Measurements from ENCODE around the gene PPP1R14D.
"Not testable (repeated sequence)": the region's sequence is repeated elsewhere in the genome, so short reads cannot be mapped to it uniquely, and the experiment has no call there.

The PPP1R14D gene

DNA sequence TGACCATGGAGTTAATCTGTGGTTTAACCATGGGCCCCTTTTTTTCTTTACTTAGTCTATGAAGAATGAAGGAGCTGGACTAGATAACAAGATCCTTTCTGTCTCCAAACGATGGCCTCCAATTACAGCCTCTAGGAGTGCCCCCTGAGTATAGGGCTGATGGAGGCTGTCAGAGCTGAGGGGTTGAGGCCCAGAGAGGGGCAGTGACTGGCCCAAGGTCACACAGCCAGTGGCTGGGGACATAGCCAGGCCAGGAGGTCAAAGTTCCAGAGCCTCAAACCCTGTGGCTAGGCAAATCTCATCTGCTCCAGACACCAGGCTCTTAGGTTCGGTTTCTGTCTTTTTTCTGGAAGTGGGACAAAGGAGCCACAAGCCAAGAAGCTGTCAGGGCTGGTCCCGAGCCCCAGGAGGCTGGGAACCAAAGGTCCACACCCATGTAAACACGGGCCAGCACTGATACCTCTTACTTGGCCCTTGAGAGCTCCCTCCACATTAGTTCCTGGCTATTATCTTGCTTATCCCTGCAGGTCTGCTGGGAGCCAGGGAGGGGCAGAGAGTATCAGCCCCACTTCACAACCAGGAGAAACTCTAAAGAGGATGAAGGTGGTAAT lies 35.3 kb upstream of the PPP1R14D start:
- Histone ChIP-seq H3K9ac (ENCODE audit: low read depth, low read length) (no peak overlapping the region), H3K36me3 (ENCODE audit: insufficient read depth, low read depth, low read length) (no peaks in the 10 kb centered on the region), H3K27ac (ENCODE audit: low read length) (no peak overlapping the region), H3K4me1 (ENCODE audit: insufficient read depth, low read length) (no peaks in the 10 kb centered on the region), H3K9me3 (ENCODE audit: insufficient read depth, low read depth, low read length) (no peaks in the 10 kb centered on the region), H3K27me3 (ENCODE audit: insufficient read depth, low read length) (no peaks in the 10 kb centered on the region), H3K4me3 (ENCODE audit: low read length) (no peak overlapping the region)

DNA sequence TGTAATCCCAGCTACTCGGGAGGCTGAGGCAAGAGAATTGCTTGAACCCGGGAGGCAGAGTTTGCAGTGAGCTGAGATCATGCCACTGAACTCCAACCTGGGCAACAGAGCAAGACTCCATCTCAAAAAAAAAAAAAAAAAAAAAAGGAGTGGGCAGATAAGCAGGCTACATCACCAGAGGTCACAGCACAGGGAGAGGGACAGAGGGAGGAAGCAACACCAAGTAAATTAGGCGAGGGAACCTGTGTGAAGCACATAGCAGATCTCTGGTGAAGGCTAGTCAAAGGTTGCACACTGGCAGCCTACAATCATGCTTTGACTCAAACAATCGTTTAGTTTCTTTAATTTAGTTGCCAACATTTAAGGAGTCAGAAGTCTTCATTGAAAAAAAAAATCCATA lies 32.6 kb upstream of the PPP1R14D start:
- not testable (repeated sequence) for H3K27ac ChIP-seq (ENCODE audit: low read length); H3K4me3 ChIP-seq (ENCODE audit: low read length); H3K9ac ChIP-seq (ENCODE audit: low read depth, low read length); H3K4me1 ChIP-seq (ENCODE audit: insufficient read depth, low read length); H3K9me3 ChIP-seq (ENCODE audit: insufficient read depth, low read depth, low read length); H3K27me3 ChIP-seq (ENCODE audit: insufficient read depth, low read length)
- peaks cover 13% of the 10 kb centered on the region for H3K36me3 ChIP-seq (ENCODE audit: insufficient read depth, low read depth, low read length)

- Histone ChIP-seq H3K4me3 (ENCODE audit: low read length) (no peak overlapping the region), H3K27me3 (ENCODE audit: insufficient read depth, low read length) (no peaks in the 10 kb centered on the region), H3K4me1 (ENCODE audit: insufficient read depth, low read length) (no peaks in the 10 kb centered on the region), H3K9me3 (ENCODE audit: insufficient read depth, low read depth, low read length) (no peaks in the 10 kb centered on the region), H3K36me3 (ENCODE audit: insufficient read depth, low read depth, low read length) (peaks cover 31% of the 10 kb centered on the region), H3K27ac (ENCODE audit: low read length) (no peak overlapping the region), H3K9ac (ENCODE audit: low read depth, low read length) (no peak overlapping the region)
Measured at GRCh38 chr15:40859206-40859851, 30.8 kb upstream of the PPP1R14D start.

DNA sequence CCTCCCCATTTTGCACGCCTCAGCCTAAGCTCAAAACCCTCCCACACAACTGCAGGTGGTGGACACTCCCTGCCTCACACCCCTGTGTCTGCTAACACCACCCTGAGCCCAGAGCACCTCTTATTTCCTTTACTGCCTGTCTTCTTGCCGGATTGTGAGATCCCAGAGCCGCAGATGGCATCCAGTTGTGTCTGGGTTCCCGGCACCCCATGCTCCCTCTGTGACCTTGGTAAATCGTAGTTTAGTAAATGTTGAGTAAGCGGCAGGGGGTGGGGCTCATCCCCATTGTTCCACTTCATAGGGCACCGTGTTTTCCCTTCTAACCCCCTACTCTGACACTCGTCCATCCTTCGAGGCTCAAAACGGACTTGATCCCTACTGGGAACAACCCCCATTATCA lies 30.2 kb upstream of the PPP1R14D start:
- H3K4me1 ChIP-seq (ENCODE audit: insufficient read depth, low read length) = no peaks in the 10 kb centered on the region
- H3K4me3 ChIP-seq (ENCODE audit: low read length) = no peak overlapping the region
- no peaks in the 10 kb centered on the region for H3K27me3 ChIP-seq (ENCODE audit: insufficient read depth, low read length)
- peaks cover 37% of the 10 kb centered on the region for H3K36me3 ChIP-seq (ENCODE audit: insufficient read depth, low read depth, low read length)
- no peak overlapping the region for H3K9ac ChIP-seq (ENCODE audit: low read depth, low read length)
- no peaks in the 10 kb centered on the region for H3K9me3 ChIP-seq (ENCODE audit: insufficient read depth, low read depth, low read length)
- H3K27ac ChIP-seq (ENCODE audit: low read length) = no peak overlapping the region

GRCh38 chr15:40857601-40858341 lies 29.3 kb upstream of the PPP1R14D start:
- Histone ChIP-seq H3K4me3 (ENCODE audit: low read length) (no peak overlapping the region), H3K27me3 (ENCODE audit: insufficient read depth, low read length) (no peaks in the 10 kb centered on the region), H3K27ac (ENCODE audit: low read length) (no peak overlapping the region), H3K9ac (ENCODE audit: low read depth, low read length) (no peak overlapping the region), H3K9me3 (ENCODE audit: insufficient read depth, low read depth, low read length) (no peaks in the 10 kb centered on the region), H3K36me3 (ENCODE audit: insufficient read depth, low read depth, low read length) (peaks cover 46% of the 10 kb centered on the region), H3K4me1 (ENCODE audit: insufficient read depth, low read length) (no peaks in the 10 kb centered on the region)

DNA sequence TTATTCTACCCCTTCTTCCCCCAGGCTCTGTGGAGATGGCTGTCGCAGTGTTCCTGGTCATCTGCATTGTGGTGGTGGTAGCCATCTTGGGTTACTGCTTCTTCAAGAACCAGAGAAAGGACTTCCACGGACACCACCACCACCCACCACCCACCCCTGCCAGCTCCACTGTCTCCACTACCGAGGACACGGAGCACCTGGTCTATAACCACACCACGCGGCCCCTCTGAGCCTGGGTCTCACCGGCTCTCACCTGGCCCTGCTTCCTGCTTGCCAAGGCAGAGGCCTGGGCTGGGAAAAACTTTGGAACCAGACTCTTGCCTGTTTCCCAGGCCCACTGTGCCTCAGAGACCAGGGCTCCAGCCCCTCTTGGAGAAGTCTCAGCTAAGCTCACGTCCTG lies 28.2 kb upstream of the PPP1R14D start:
- Histone ChIP-seq H3K27me3 (ENCODE audit: insufficient read depth, low read length) (no peaks in the 10 kb centered on the region), H3K9me3 (ENCODE audit: insufficient read depth, low read depth, low read length) (no peaks in the 10 kb centered on the region), H3K27ac (ENCODE audit: low read length) (no peak overlapping the region), H3K36me3 (ENCODE audit: insufficient read depth, low read depth, low read length) (peaks cover 56% of the 10 kb centered on the region), H3K4me3 (ENCODE audit: low read length) (no peak overlapping the region), H3K4me1 (ENCODE audit: insufficient read depth, low read length) (no peaks in the 10 kb centered on the region), H3K9ac (ENCODE audit: low read depth, low read length) (no peak overlapping the region)

- Histone ChIP-seq H3K9ac (ENCODE audit: low read depth, low read length) (no peak overlapping the region), H3K27ac (ENCODE audit: low read length) (no peak overlapping the region), H3K27me3 (ENCODE audit: insufficient read depth, low read length) (no peaks in the 10 kb centered on the region), H3K4me3 (ENCODE audit: low read length) (no peak overlapping the region), H3K36me3 (ENCODE audit: insufficient read depth, low read depth, low read length) (peaks cover 65% of the 10 kb centered on the region), H3K4me1 (ENCODE audit: insufficient read depth, low read length) (no peaks in the 10 kb centered on the region), H3K9me3 (ENCODE audit: insufficient read depth, low read depth, low read length) (no peaks in the 10 kb centered on the region)
Measured at GRCh38 chr15:40855706-40856234, 27.3 kb upstream of the PPP1R14D start.

- H3K9me3 ChIP-seq (ENCODE audit: insufficient read depth, low read depth, low read length) = no peaks in the 10 kb centered on the region
- H3K4me1 ChIP-seq (ENCODE audit: insufficient read depth, low read length) = no peaks in the 10 kb centered on the region
- H3K36me3 ChIP-seq (ENCODE audit: insufficient read depth, low read depth, low read length) = peaks cover 76% of the 10 kb centered on the region
- no peak overlapping the region for H3K27ac ChIP-seq (ENCODE audit: low read length)
- H3K9ac ChIP-seq (ENCODE audit: low read depth, low read length) = no peak overlapping the region
- H3K4me3 ChIP-seq (ENCODE audit: low read length) = no peak overlapping the region
- no peaks in the 10 kb centered on the region for H3K27me3 ChIP-seq (ENCODE audit: insufficient read depth, low read length)
Measured at GRCh38 chr15:40854161-40854560, 25.7 kb upstream of the PPP1R14D start.

GRCh38 chr15:40853241-40853890 lies 24.9 kb upstream of the PPP1R14D start:
- peaks cover 81% of the 10 kb centered on the region for H3K36me3 ChIP-seq (ENCODE audit: insufficient read depth, low read depth, low read length)
- no peak overlapping the region for H3K4me3 ChIP-seq (ENCODE audit: low read length)

DNA sequence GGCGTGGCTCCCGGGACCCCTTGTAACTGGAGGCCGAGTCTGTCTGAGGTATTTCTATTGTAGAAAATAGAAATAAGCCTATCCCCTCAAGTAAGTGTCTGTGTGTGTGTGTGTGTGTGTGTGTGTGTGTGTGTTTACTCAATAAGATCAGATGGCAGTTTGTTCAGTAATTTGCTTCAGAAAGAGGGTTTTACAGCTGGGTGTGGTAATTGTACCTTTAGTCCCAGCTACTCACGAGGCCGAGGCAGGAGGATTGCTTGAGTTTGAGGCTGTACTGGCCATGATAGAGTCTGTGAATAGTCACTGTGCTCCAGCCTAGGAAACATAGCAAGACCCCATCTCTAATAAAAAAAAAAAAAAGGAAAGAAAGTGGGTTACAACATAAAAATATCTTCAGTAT lies 24.0 kb upstream of the PPP1R14D start:
- Histone ChIP-seq H3K9me3 (ENCODE audit: insufficient read depth, low read depth, low read length) (no peaks in the 10 kb centered on the region), H3K27ac (ENCODE audit: low read length) (no peak overlapping the region), H3K36me3 (ENCODE audit: insufficient read depth, low read depth, low read length) (peaks cover 87% of the 10 kb centered on the region), H3K27me3 (ENCODE audit: insufficient read depth, low read length) (no peaks in the 10 kb centered on the region), H3K4me1 (ENCODE audit: insufficient read depth, low read length) (peaks cover 3% of the 10 kb centered on the region), H3K4me3 (ENCODE audit: low read length) (no peak overlapping the region), H3K9ac (ENCODE audit: low read depth, low read length) (no peak overlapping the region)

More at GRCh38 chr15:40853241-40853890, 24.9 kb upstream of the PPP1R14D start:
- Histone ChIP-seq H3K9me3 (ENCODE audit: insufficient read depth, low read depth, low read length) (no peaks in the 10 kb centered on the region), H3K27ac (ENCODE audit: low read length) (no peak overlapping the region), H3K4me1 (ENCODE audit: insufficient read depth, low read length) (no peaks in the 10 kb centered on the region), H3K9ac (ENCODE audit: low read depth, low read length) (no peak overlapping the region), H3K27me3 (ENCODE audit: insufficient read depth, low read length) (no peaks in the 10 kb centered on the region)

GRCh38 chr15:40850576-40851112 lies 22.1 kb upstream of the PPP1R14D start:
- Histone ChIP-seq H3K9ac (ENCODE audit: low read depth, low read length) (no peak overlapping the region), H3K9me3 (ENCODE audit: insufficient read depth, low read depth, low read length) (no peaks in the 10 kb centered on the region), H3K4me3 (ENCODE audit: low read length) (no peak overlapping the region), H3K4me1 (ENCODE audit: insufficient read depth, low read length) (peaks cover 13% of the 10 kb centered on the region), H3K27ac (ENCODE audit: low read length) (no peak overlapping the region), H3K36me3 (ENCODE audit: insufficient read depth, low read depth, low read length) (peaks cover 79% of the 10 kb centered on the region), H3K27me3 (ENCODE audit: insufficient read depth, low read length) (no peaks in the 10 kb centered on the region; the same call in 1 of the 2 replicates)
